ENCODE results near the gene COL4A1. TPM values are rescaled to one million over a fixed set of nuclear protein-coding genes. Genes with fewer than 3 reads are reported as not detected.

The COL4A1 gene
- total RNA-seq, 4 donors from 2014 or later: 278 to 618 (median 440) TPM

- no peak for ATAC-seq
- H3K27ac ChIP-seq: peak overlapping the region; percentile 60 to 88 (median 82)
- H3K4me3 ChIP-seq: no peak overlapping the region
- H3K4me1 ChIP-seq: peaks cover 15 to 84% (median 36%) of the 10 kb centered on the region in 3 donors
- H3K9me3 ChIP-seq: no peaks in the 10 kb centered on the region
- H3K27me3 ChIP-seq: no peaks in the 10 kb centered on the region
- TF ChIP-seq POLR2AphosphoS5 (IDR thresholded peaks at IDR 0.05): no peak
- no peak for TF ChIP-seq EP300 (IDR thresholded peaks at IDR 0.05)
- no peak for TF ChIP-seq POLR2A (IDR thresholded peaks at IDR 0.05)
- no peak for TF ChIP-seq CTCF (IDR thresholded peaks at IDR 0.05)
- WGBS, 2 donors (ENCODE audit: low coverage in 1 of 2): 69 to 93% methylated on average over 2 to 19 of the region's 27 CpGs
- no peaks in the 10 kb centered on the region for H3K36me3 ChIP-seq
Measured at GRCh38 chr13:110248449-110249143, 58.4 kb downstream of the COL4A1 start.

- no peak for TF ChIP-seq POLR2AphosphoS5 (IDR thresholded peaks at IDR 0.05)
- TF ChIP-seq EP300 (IDR thresholded peaks at IDR 0.05): no peak
- no peak for TF ChIP-seq POLR2A (IDR thresholded peaks at IDR 0.05)
- TF ChIP-seq CTCF (IDR thresholded peaks at IDR 0.05): no peak
- Histone ChIP-seq H3K4me3 (no peak overlapping the region), H3K36me3 (peaks cover 0 to 5% of the 10 kb centered on the region in 2 donors), H3K9me3 (no peaks in the 10 kb centered on the region), H3K27me3 (no peaks in the 10 kb centered on the region), H3K27ac (peak overlapping the region; percentile 43 to 88 (median 82)), H3K4me1 (peaks cover 15 to 98% (median 31%) of the 10 kb centered on the region in 3 donors)
- WGBS, 2 donors (ENCODE audit: low coverage in 1 of 2): 49 to 68% methylated on average over 3 to 4 of the region's 5 CpGs
- no peak for ATAC-seq
Measured at GRCh38 chr13:110246530-110246929, 60.4 kb downstream of the COL4A1 start.

- H3K36me3 ChIP-seq: peaks cover 0 to 16% of the 10 kb centered on the region in 2 donors
- no peak for ATAC-seq
- no peaks in the 10 kb centered on the region for H3K27me3 ChIP-seq
- WGBS, 2 donors (ENCODE audit: low coverage in 1 of 2): 64 to 87% methylated on average over 5 to 7 of the region's 7 CpGs
- no peaks in the 10 kb centered on the region for H3K9me3 ChIP-seq
- H3K27ac ChIP-seq: peak overlapping the region in 3 of 4 donors; percentile 54 to 88 (median 82)
- TF ChIP-seq POLR2AphosphoS5 (IDR thresholded peaks at IDR 0.05): no peak
- no peak for TF ChIP-seq EP300 (IDR thresholded peaks at IDR 0.05)
- no peak for TF ChIP-seq POLR2A (IDR thresholded peaks at IDR 0.05)
- no peak for TF ChIP-seq CTCF (IDR thresholded peaks at IDR 0.05)
- peaks cover 15 to 95% (median 31%) of the 10 kb centered on the region in 3 donors for H3K4me1 ChIP-seq
- H3K4me3 ChIP-seq: no peak overlapping the region
Measured at GRCh38 chr13:110245416-110245899, 61.5 kb downstream of the COL4A1 start.

- Histone ChIP-seq H3K9me3 (no peaks in the 10 kb centered on the region), H3K27me3 (no peaks in the 10 kb centered on the region), H3K27ac (peak overlapping the region in 3 of 4 donors; percentile 54 to 88 (median 82)), H3K36me3 (peaks cover 0 to 19% of the 10 kb centered on the region in 2 donors), H3K4me3 (no peak overlapping the region), H3K4me1 (peaks cover 15 to 95% (median 31%) of the 10 kb centered on the region in 3 donors)
- no peak for ATAC-seq
- no peak for TF ChIP-seq CTCF (IDR thresholded peaks at IDR 0.05)
- TF ChIP-seq POLR2AphosphoS5 (IDR thresholded peaks at IDR 0.05): no peak
- no peak for TF ChIP-seq POLR2A (IDR thresholded peaks at IDR 0.05)
- no peak for TF ChIP-seq EP300 (IDR thresholded peaks at IDR 0.05)
- WGBS, 2 donors (ENCODE audit: low coverage in 1 of 2): 71 to 95% methylated on average over 4 of the region's 9 CpGs
Measured at GRCh38 chr13:110244976-110245375, 62.0 kb downstream of the COL4A1 start.

Data from gastroesophageal sphincter (tissue), 4 donors.